ENCODE measurements around the gene PAQR4. TPM values are rescaled to one million over a fixed set of nuclear protein-coding genes. Genes with fewer than 3 reads are reported as not detected.

PAQR4 gene
- polyA plus RNA-seq, 1 donor from 2014 or later, result 47.8 TPM

DNA sequence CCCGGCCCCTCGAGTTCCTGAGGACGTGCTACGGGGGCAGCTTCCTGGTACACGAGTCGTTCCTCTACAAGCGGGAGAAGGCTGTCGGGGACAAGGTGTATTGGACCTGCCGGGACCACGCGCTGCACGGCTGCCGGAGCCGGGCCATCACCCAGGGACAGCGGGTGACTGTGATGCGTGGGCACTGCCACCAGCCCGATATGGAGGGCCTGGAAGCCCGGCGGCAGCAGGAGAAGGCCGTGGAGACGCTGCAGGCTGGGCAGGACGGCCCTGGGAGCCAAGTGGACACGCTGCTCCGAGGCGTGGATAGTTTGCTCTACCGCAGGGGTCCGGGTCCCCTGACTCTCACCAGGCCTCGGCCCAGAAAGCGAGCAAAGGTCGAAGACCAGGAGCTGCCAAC is 36.0 kb upstream of the PAQR4 start:
- Histone ChIP-seq H3K9me2 (ENCODE audit: insufficient read depth, low read length) (no peaks in the 10 kb centered on the region), H3K36me3 (ENCODE audit: insufficient read depth, low read length) (no peaks in the 10 kb centered on the region), H2AFZ (ENCODE audit: low read depth, low read length) (no peak overlapping the region), H3K9ac (ENCODE audit: low read length) (no peak overlapping the region), H3K9me3 (ENCODE audit: low read length) (no peaks in the 10 kb centered on the region), H3K4me2 (ENCODE audit: low read length) (no peak overlapping the region), H3K27ac (ENCODE audit: low read length) (no peak overlapping the region), H4K20me1 (ENCODE audit: insufficient read depth) (no peaks in the 10 kb centered on the region), H3K27me3 (ENCODE audit: insufficient read depth, low read depth, low read length) (no peaks in the 10 kb centered on the region), H3F3A (ENCODE audit: insufficient read depth, low read length, poor library complexity, severe bottlenecking) (no peaks in the 10 kb centered on the region), H3K79me2 (replicated peaks; ENCODE audit: insufficient read depth, low read length) (no peaks in the 10 kb centered on the region), H3K4me3 (ENCODE audit: low read length) (no peak overlapping the region)
- no peak for TF ChIP-seq POLR2AphosphoS5 (IDR thresholded peaks at IDR 0.05)
- no peak for TF ChIP-seq SMC3 (conservative IDR thresholded peaks at IDR 0.05; ENCODE audit: poor library complexity)
- TF ChIP-seq EP300 (conservative IDR thresholded peaks at IDR 0.05; ENCODE audit: poor library complexity, severe bottlenecking), result no peak
- no peak for TF ChIP-seq TAF1 (IDR thresholded peaks at IDR 0.05; ENCODE audit: low read depth)
- TF ChIP-seq, protein P1, sequence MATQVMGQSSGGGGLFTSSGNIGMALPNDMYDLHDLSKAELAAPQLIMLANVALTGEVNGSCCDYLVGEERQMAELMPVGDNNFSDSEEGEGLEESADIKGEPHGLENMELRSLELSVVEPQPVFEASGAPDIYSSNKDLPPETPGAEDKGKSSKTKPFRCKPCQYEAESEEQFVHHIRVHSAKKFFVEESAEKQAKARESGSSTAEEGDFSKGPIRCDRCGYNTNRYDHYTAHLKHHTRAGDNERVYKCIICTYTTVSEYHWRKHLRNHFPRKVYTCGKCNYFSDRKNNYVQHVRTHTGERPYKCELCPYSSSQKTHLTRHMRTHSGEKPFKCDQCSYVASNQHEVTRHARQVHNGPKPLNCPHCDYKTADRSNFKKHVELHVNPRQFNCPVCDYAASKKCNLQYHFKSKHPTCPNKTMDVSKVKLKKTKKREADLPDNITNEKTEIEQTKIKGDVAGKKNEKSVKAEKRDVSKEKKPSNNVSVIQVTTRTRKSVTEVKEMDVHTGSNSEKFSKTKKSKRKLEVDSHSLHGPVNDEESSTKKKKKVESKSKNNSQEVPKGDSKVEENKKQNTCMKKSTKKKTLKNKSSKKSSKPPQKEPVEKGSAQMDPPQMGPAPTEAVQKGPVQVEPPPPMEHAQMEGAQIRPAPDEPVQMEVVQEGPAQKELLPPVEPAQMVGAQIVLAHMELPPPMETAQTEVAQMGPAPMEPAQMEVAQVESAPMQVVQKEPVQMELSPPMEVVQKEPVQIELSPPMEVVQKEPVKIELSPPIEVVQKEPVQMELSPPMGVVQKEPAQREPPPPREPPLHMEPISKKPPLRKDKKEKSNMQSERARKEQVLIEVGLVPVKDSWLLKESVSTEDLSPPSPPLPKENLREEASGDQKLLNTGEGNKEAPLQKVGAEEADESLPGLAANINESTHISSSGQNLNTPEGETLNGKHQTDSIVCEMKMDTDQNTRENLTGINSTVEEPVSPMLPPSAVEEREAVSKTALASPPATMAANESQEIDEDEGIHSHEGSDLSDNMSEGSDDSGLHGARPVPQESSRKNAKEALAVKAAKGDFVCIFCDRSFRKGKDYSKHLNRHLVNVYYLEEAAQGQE (IDR thresholded peaks at IDR 0.05; ENCODE audit: borderline replicate concordance), result no peak
- TF ChIP-seq, protein P2, sequence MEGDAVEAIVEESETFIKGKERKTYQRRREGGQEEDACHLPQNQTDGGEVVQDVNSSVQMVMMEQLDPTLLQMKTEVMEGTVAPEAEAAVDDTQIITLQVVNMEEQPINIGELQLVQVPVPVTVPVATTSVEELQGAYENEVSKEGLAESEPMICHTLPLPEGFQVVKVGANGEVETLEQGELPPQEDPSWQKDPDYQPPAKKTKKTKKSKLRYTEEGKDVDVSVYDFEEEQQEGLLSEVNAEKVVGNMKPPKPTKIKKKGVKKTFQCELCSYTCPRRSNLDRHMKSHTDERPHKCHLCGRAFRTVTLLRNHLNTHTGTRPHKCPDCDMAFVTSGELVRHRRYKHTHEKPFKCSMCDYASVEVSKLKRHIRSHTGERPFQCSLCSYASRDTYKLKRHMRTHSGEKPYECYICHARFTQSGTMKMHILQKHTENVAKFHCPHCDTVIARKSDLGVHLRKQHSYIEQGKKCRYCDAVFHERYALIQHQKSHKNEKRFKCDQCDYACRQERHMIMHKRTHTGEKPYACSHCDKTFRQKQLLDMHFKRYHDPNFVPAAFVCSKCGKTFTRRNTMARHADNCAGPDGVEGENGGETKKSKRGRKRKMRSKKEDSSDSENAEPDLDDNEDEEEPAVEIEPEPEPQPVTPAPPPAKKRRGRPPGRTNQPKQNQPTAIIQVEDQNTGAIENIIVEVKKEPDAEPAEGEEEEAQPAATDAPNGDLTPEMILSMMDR (IDR thresholded peaks at IDR 0.05; ENCODE audit: poor library complexity, severe bottlenecking), result no peak
- TF ChIP-seq RAD21 (conservative IDR thresholded peaks at IDR 0.05), result no peak
- no peak for TF ChIP-seq EZH2 (IDR thresholded peaks at IDR 0.05; ENCODE audit: borderline replicate concordance, insufficient read depth, low read length, poor library complexity, severe bottlenecking)
- no peak for TF ChIP-seq MXI1 (conservative IDR thresholded peaks at IDR 0.05; ENCODE audit: poor library complexity, severe bottlenecking)

DNA sequence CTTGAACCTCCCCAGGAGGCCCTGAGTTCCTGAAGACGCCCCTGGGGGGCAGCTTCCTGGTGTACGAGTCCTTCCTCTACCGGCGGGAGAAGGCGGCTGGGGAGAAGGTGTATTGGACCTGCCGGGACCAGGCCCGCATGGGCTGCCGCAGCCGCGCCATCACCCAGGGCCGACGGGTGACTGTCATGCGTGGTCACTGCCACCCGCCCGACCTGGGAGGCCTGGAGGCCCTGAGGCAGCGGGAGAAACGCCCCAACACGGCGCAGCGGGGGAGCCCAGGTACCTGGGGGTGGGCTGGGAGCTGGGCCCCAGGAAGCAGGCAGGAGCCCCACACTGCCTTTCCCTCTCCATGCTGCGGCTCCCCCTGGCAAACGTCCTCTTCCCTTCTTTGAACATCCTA is 35.4 kb upstream of the PAQR4 start:
- no peaks in the 10 kb centered on the region for H3K9me3 ChIP-seq (ENCODE audit: low read length)
- no peak overlapping the region for H3K9ac ChIP-seq (ENCODE audit: low read length)
- TF ChIP-seq SMC3 (conservative IDR thresholded peaks at IDR 0.05; ENCODE audit: poor library complexity) (no peak), MXI1 (conservative IDR thresholded peaks at IDR 0.05; ENCODE audit: poor library complexity, severe bottlenecking) (no peak)
- TF ChIP-seq, protein P2 (IDR thresholded peaks at IDR 0.05; ENCODE audit: poor library complexity, severe bottlenecking), result no peak
- no peak overlapping the region for H2AFZ ChIP-seq (ENCODE audit: low read depth, low read length)
- no peaks in the 10 kb centered on the region for H3K36me3 ChIP-seq (ENCODE audit: insufficient read depth, low read length)
- no peaks in the 10 kb centered on the region for H3K9me2 ChIP-seq (ENCODE audit: insufficient read depth, low read length)
- H3K27ac ChIP-seq (ENCODE audit: low read length), result no peak overlapping the region
- H3K79me2 ChIP-seq (replicated peaks; ENCODE audit: insufficient read depth, low read length), result no peaks in the 10 kb centered on the region
- H4K20me1 ChIP-seq (ENCODE audit: insufficient read depth), result no peaks in the 10 kb centered on the region
- H3K4me3 ChIP-seq (ENCODE audit: low read length), result no peak overlapping the region
- H3K4me2 ChIP-seq (ENCODE audit: low read length), result no peak overlapping the region
- H3F3A ChIP-seq (ENCODE audit: insufficient read depth, low read length, poor library complexity, severe bottlenecking), result no peaks in the 10 kb centered on the region
- no peaks in the 10 kb centered on the region for H3K27me3 ChIP-seq (ENCODE audit: insufficient read depth, low read depth, low read length)
